NCI-H1417 (cell line): ENCODE measurements around the gene RSKR.
"Not testable (repeated sequence)": the region's sequence is repeated elsewhere in the genome, so short reads cannot be mapped to it uniquely, and the experiment has no call there.

Experiments used
- DNase-seq, 3 experiments: peaks; one replicate each; lab custom pipeline; 2025; lab: John Stamatoyannopoulos, UW

Gene RSKR

DNA sequence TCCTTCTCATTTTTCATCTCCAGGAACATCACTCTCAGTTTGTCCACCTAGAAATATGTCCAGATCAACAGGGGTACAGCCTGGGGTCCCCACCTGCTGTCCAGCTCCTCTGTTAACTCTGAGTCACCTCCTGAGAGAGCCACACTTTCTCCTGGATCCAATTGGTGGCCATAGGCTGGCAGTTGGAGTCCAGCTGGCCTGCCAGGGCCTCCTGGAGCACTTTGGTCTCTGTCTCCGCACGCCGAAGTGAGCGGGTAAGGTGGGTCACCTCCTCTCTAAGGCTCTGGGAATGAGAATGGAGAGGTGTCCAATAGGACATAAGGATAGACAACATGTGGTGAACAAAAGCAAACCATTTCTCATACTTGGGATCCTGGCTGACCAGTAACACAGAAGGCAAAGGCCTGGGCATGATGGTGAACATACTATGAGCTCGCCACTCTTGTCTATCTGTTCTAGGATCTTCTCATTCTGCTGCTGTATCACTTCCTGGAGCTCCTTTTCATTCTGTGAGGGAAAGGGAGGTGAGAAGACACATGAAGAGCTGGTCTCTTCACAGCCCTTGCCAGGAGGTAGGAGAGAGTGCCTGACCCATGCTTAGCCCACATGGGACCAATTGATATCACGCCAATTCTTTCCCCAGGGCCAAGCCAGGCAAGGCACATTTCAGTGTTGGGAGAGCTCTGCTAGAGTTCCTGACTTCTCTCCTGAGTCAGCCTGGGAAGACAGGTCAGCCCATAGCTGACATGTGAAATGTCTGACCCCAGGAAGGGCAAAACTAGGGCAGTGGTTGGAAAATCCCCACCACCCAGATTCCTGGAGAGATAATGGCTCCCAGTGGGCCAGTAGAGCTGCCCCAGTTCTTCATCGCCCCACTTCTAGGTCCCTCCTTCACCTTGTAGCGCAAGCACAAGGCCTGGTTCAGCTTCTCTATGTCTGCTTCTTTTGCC is 35.5 kb downstream of the RSKR start:
- DNase-seq, result no peak

GRCh38 chr17:28577466-28577824 is 36.5 kb downstream of the RSKR start:
- no peak for DNase-seq

DNA sequence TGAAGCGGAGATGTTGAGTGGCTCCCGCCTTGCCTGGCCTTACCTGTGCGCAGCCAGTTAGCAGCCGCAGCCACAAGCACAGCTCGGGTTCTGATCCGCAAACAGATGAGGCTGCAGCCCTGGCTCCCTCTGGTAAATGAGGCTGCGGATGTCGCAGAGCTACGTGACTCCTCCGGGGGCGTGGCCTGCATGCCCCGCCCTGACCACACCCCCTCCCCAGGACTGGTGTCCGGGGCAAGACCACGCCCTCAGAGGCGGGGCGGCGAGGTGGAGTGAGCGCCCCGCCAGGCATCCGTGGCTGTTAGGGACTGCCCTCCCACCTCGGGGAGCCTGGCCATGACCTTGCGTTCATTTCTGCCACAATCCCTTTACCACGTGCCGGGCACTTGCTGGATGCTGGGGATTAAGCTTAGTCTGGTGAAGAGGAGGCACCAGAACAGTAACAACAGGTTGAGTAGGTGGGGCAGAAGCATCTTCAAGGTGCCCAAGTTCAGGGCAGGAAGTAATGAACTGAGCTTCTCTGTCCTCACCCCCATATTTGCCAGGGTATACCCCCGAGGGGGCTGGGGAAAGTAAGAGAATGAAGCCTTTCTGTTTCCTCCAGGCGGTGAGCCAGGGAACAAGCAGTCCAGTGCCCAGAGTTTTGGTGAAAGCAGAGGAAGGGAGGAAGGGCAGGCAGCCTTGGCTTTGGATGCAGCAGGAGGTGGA is 37.1 kb downstream of the RSKR start, which contains the start of gene ALDOC:
TSS of gene ALDOC (minus strand) at position 138 of the 708 bp plus-strand sequence. CDS start 1,363 bp downstream, outside the sequence.
- DNase-seq, result peak; percentile 41 to 98 (median 64)

- DNase-seq, result not testable (repeated sequence)
Measured at GRCh38 chr17:28576016-28576415, 38.0 kb downstream of the RSKR start.

DNA sequence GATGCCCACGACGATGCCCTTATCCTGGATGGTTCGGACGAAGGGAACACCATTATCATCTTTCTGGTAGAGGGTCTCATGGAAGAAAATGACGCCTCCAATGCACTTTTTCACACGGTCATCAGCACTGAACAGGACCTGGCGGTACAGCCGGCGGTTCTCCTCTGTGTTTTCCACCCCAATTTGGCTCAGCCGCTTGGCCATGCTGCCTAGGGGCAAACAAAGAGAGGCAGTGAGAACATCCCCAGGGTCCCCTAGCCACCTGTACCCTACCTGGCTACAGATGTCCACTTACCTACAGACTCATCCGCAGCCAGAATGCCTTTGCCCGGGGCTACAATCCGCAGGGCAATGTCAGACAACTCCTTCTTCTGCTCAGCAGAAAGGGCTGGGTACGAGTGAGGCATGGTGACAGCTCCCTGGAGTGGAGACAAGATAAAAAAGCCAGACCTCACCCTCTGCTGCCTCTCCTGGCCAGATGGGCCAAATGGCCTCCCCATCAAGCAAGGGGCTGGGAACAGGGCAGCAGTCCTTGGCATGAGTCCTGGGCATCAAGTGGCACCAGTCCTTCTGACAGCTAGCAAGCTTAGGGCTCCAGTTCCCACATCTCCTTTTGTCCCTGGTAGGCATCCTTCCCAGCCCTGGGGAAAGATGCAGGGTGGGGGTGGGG is 38.7 kb downstream of the RSKR start:
- DNase-seq, result no peak

DNA sequence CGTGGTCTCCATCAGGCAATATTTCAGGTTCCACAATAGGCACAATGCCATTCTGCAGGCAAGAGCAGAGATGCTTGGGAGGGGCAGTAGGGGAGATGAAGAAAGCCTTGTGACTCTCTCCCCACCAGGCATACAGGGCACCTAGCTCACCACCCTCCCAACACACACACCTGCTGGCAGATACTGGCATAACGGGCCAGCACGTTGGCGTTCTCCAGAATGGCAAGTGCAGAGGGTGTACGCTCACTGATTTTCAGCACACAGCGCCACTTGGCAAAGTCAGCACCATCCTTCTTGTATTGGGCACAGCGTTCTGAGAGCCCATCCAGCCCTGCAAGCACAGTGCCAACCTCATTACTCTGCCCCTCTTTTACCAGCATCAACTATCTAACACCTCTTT is 39.5 kb downstream of the RSKR start:
- DNase-seq, result no peak

DNA sequence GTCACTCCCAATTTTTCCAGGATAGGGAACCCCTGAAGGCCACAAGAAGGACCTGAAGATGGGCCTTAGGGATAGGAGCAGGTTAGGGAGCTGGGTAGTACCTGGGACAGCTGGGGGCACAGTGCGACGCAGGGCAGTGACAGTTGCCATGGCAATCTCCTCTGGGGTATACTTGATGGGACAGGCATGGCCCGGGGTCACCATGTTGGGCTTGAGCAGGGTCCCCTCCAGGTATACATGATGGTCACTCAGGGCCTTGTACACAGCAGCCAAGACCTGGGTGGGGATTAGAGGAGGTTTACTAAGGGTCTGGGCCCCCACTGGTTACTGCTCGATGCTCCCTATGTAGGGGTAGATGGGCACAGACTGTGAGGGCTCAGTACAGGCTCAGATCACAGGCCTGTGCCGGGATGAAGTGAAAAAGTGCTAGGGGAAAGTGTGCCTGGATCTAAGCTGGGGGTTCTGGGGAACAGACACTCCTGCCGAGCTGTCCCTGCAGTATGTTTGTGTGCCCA is 40.0 kb downstream of the RSKR start:
- DNase-seq, result no peak

- no peak for DNase-seq
Measured at GRCh38 chr17:28573521-28573920, 40.5 kb downstream of the RSKR start.

DNA sequence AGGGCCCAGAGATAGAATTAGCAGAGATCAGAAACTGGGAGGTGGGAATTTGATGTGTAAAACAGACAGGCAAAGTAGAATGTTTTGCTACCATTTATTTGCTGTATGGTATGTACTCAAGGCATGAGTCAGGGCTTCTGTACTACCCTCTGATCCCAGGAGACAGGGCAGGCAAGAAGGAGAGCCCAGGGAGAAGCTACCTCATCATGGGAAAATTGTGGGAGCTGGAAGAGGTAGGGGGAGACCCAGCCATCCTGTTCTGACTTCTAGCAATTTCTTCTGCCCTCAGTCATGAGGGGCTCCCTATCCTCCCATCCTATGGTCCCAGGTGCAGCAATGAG is 41.0 kb downstream of the RSKR start:
- DNase-seq, result no peak

- no peak for DNase-seq
Measured at GRCh38 chr17:28572259-28573039, 41.5 kb downstream of the RSKR start.

GRCh38 chr17:28571361-28572122 is 42.4 kb downstream of the RSKR start, which contains the start of gene PIGS:
Gene PIGS (minus strand): TSS chr17:28571524. CDS start chr17:28571496, 28 bp downstream.
- DNase-seq, result peak; percentile 92 to 96 (median 94)

DNA sequence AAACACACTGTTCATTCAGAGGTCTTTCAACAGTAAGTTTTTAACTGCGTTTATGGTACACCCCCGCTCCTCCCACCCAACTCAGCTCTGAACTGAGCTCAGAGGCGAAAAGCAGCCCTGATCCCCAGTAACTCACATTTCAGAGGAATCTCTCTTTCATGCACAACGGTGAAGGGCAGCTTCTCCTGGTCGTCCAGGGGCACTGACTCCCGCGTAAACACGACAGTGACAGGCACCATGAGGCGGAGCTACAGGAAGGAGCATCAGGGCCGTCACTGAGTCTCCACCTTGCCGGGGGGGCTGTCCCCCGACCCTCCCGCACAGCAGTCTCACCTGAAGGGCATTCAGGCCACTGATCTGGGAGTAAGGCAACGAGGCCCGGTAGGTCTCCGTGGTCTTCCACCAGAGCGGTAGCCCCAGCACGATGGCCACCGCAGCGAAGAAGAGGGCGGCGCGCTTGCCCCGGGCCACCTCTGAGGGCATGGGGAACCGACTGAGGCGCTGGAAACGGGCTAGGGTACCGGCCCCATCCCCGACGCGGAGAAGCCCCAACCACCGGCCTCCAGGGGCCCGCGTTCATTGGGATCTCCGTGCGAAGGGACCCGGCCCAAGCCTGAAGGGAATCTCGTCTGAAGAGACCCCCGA is 43.1 kb downstream of the RSKR start:
- peak; percentile 31 to 79 (median 76) for DNase-seq

DNA sequence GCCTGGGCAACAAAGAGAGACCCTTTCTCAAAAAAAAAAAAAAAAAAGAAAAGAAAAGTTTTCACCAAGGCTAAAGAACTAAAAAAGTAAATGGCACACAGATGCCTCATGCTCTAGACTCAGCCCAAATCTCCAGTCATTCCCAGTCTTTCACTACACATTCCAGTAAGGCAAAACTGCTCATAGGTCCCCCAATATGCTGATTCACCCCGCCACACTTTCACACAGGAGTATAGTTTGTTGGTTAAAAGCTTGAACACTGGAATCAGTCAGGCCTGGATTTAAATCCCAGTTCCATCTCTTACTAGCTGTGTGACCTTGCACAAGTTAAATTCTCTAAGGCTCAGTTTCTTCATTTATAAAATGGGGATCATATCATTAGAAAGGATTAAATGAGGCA is 44.5 kb downstream of the RSKR start:
- DNase-seq, result no peak

DNA sequence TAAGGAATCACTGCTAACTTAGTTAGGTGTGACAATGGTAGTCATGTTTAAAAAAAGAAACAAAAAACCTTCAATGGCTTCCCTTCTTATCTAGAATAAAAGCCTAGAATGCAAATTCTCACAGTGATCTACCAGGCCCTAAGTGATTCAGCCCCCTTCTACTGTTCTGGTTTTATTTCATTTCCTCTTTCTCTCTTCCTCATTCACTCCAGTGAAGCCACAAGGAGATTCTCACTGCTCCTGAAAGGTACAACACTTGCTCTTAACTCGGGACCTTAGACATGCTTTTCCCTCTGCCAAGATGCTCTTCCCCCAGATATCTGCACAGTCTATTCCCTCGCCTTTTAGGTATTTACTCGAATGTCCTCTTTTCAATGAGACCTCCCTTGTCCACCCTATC is 46.4 kb downstream of the RSKR start:
- DNase-seq, result no peak

- DNase-seq, result no peak
Measured at GRCh38 chr17:28563475-28563874, 50.5 kb downstream of the RSKR start.
